HG02884 (cell line): ENCODE measurements around the gene HMGCL.
"Not testable (repeated sequence)": the region's sequence is repeated elsewhere in the genome, so short reads cannot be mapped to it uniquely, and the experiment has no call there.

Experiments used
- ATAC-seq: cut with Tn5 transposase; IDR thresholded peaks from one replicate; pipeline ENCODE4 v1.9.1; 2021; ENCODE audit warnings: mild to moderate bottlenecking, moderate library complexity; ENCODE audit not compliant: unreplicated experiment

Gene HMGCL

GRCh38 chr1:23825076-23825761, at the start of gene HMGCL:
TSS of gene HMGCL (minus strand) at chr1:23825429. CDS start at chr1:23825415, 14 bp downstream.
- ATAC-seq: no peak

GRCh38 chr1:23872421-23872820, 47.2 kb upstream of the HMGCL start:
- no peak for ATAC-seq

DNA sequence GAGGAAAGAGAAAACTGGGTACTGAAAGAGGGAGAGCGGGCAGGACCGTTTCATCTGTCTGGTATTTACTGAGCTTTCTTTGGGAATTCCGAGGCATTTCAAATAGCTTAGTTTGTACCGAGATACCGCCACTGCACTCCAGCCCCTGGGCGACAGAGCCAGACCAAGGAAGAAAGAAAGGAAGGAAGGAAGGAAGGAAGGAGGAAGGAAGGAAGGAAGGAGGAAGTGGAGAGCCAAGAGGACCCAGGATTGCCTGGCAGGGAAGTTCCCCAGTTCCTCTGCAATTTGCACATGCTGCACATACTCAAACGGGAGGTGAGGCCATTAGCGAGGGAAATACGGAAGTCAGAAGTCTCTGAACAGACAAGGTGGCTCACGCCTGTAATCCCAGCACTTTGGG, 43.8 kb upstream of the HMGCL start:
- ATAC-seq: no peak

DNA sequence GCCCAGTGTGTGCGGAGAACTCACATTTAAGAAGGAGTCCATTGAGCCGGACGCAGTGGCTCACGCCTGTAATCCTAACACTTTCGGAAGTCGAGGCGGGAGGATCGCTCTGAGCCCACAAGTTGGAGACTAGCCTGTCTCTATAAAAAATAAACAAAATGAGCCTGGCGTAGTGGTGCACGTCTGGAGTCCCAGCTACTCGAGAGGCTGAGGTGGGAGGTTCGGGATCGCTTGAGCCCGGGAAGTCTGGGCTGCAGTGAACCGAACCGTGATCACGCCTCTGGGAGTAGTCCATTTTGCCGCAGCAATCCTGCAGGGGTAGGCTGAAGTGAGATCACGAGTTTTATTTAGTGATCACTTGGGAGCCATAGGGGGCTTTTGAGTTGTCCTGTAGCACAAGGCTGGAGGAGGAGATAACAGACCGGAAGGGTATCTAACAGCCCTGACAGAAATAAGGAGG, 43.4 kb upstream of the HMGCL start:
- ATAC-seq: no peak

- ATAC-seq: peak; percentile 85
Measured at GRCh38 chr1:23867895-23868556, 42.8 kb upstream of the HMGCL start, which contains the start of gene FUCA1. TSS of gene FUCA1 (minus strand) at chr1:23868290. CDS start at chr1:23868286, 4 bp downstream.

DNA sequence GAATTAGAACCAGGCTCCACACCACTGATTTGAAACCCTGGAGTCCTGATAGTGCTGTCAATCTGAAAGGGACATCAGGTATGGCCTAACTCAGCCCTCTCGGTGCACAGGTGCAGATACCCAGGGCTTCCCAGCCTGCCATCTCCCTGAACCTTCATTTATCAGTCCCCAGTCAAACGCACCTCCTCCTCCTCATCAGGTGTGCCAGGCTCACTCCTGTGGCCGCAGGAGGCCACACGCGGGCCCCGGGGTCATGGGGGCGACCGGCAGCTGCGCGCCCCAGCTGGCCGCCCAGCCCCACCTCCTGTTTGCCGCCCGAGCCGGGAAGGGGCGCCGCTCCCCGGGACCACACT, 42.3 kb upstream of the HMGCL start:
- ATAC-seq: no peak

- no peak for ATAC-seq
Measured at GRCh38 chr1:23865543-23865930, 40.3 kb upstream of the HMGCL start.

- ATAC-seq: no peak
Measured at GRCh38 chr1:23864801-23865542, 39.7 kb upstream of the HMGCL start.

- ATAC-seq: no peak
Measured at GRCh38 chr1:23862640-23863039, 37.4 kb upstream of the HMGCL start.

DNA sequence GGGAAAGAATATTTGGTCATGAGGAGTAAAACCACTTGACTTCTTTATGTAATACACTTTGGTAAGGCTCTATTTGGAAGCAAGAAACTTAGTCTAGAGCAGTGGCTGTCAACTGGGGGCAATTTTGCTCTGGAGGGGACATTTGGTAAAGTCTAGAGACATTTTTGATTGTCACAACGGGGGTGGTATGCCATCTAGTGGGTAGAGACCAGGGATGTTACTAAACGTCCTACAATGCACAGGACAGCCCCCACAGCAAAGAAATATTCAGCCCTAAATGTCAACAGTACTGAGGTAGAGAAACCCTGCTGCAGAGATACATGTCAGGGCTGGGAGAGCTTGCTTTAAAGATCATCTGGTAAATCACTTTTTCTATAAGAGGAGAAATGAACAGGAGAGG, 29.3 kb upstream of the HMGCL start:
- ATAC-seq: no peak

DNA sequence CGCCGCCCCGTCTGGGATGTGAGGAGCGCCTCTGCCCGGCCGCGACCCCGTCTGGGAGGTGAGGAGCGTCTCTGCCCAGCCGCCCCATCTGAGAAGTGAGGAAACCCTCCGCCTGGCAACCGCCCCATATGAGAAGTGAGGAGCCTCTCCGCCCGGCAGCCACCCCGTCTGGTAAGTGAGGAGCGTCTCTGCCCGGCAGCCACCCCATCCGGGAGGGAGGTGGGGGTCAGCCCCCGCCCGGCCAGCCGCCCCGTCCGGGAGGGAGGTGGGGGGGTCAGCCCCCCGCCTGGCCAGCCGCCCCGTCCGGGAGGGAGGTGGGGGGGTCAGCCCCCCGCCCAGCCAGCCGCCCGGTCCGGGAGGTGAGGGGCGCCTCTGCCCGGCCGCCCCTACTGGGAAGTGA, 27.9 kb upstream of the HMGCL start:
- ATAC-seq: not testable (repeated sequence)

- not testable (repeated sequence) for ATAC-seq
Measured at GRCh38 chr1:23851406-23851805, 26.2 kb upstream of the HMGCL start.

GRCh38 chr1:23848673-23849616, 23.7 kb upstream of the HMGCL start:
- no peak for ATAC-seq

GRCh38 chr1:23847482-23848095, 22.4 kb upstream of the HMGCL start:
- ATAC-seq: not testable (repeated sequence)

DNA sequence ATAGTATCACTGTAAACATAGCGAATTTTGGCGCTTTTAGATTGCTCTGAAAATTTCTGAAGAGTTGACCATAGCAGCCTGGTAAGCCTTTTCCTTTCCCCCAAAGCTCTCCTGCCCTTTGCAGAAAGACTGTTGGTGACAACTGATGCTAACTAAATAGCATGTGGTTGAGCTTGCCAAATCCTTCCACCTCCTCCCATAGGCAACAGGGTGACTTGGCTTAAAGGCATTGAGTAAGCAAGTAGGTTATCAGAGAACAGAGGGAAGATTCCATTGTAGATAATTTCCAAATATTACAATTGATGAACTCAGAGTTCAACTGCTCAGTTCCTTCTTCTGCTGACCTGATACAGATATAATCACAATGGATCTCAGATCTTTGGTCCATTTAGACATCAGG, 19.9 kb upstream of the HMGCL start:
- no peak for ATAC-seq

- no peak for ATAC-seq
Measured at GRCh38 chr1:23843644-23844043, 18.4 kb upstream of the HMGCL start.

DNA sequence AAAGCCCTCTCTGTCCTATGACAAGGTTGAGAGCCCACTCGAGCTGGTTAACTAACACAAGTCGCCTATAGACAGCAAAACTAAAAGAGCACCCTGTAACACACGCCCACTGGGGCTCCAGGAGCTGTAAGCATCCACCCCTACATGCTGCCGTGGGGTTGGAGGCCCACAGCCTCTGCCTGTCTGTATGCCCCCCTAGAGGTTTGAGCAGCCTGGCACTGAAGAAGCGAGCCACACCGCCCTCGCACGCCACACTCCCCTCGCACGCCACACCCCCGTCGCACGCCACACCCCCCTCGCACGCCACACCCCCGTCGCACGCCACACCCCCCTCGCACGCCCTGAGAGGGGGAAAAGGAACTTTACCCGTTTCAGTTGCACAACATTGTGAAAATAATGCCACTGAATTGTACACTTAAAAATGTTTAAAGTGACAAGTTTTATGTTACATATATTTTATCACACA, 13.2 kb upstream of the HMGCL start:
- ATAC-seq: no peak

- ATAC-seq: no peak
Measured at GRCh38 chr1:23837908-23838307, 12.7 kb upstream of the HMGCL start.

DNA sequence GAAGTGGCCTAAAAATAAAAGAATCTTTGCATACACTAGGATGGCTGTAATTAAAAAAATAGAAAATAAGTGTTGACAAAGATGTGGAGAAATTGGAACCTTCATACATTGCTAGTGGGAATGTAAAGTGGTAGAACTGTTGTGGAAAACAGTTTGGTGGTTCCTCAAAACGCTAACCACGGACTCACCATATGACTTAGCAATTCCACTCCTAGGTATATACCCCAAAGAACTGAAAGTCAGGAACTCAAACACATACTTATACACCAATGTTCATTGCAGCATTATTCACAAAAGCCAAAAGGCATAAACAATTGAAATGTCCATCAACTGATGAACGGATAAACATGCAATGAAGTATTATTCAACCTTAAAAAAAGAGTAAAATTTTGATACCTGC, 10.8 kb upstream of the HMGCL start:
- ATAC-seq: no peak

DNA sequence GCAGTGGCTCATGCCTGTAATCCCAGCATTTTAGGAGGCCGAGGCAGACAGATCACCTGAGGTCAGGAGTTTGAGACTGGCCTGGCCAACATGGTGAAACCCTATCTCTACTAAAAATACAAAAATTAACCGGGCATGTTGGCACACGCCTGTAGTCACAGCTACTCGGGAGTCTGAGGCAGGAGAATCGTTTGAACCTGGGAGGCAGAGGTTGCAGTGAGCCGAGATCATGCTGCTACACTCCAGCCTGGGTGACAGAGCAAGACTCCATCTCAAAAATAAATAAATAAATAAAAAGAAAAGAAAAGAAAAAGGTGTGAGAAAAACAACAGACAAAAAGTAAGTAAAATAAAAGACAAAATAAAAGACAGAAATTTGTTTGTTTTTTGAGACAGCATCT, 8.9 kb upstream of the HMGCL start:
- not testable (repeated sequence) for ATAC-seq
